HepG2 (cell line): ENCODE measurements around the gene YEATS4. TPM values are rescaled to one million over a fixed set of nuclear protein-coding genes. Genes with fewer than 3 reads are reported as not detected.
A peak's percentile ranks its signal among the peaks of the same experiment; 100 is the strongest.

Experiments used
- CEBPZ ChIP-seq: IDR thresholded peaks from 2 replicates; pipeline ENCODE4 v1.6.1; 2012; ENCODE audit warnings: low read length, improper control_type of control experiment
- DNMT1 ChIP-seq: sonication (generic); formaldehyde crosslinking; IDR thresholded peaks from 2 replicates; pipeline ENCODE4 v1.5.1; 2020; ENCODE audit warnings: mild to moderate bottlenecking, missing genetic modification reagents
- DR1 ChIP-seq: sonication (generic); formaldehyde crosslinking; IDR thresholded peaks from 2 replicates; pipeline ENCODE4 v1.8.0; 2021; ENCODE audit warnings: mild to moderate bottlenecking, missing genetic modification reagents, inconsistent platforms
- KAT7 ChIP-seq: IDR thresholded peaks from 2 replicates; pipeline ENCODE4 v1.6.1; 2018; ENCODE audit warnings: borderline replicate concordance, missing compliant biosample characterization
- MAF1 ChIP-seq: sonication (generic); formaldehyde crosslinking; IDR thresholded peaks from 2 replicates; pipeline ENCODE4 v1.5.0; 2020; ENCODE audit warnings: missing genetic modification reagents, borderline replicate concordance
- ONECUT2 ChIP-seq: sonication (generic); formaldehyde crosslinking; IDR thresholded peaks from 2 replicates; pipeline ENCODE4 v1.4.0; 2020; ENCODE audit warnings: missing genetic modification reagents
- SIN3A ChIP-seq: IDR thresholded peaks from 2 replicates; pipeline ENCODE4 v1.6.1; 2011; ENCODE audit warnings: low read depth, mild to moderate bottlenecking, control low read depth, low read length, borderline replicate concordance
- TMF1 ChIP-seq: sonication (generic); formaldehyde crosslinking; IDR thresholded peaks from 2 replicates; pipeline ENCODE4 v1.8.1; 2022; ENCODE audit warnings: low read depth, missing genetic modification reagents
- ZBTB2 ChIP-seq: sonication (generic); formaldehyde crosslinking; IDR thresholded peaks from 2 replicates; pipeline ENCODE4 v1.8.0; 2022; ENCODE audit warnings: low read depth, missing genetic modification reagents
- ZNF18 ChIP-seq: sonication (generic); formaldehyde crosslinking; IDR thresholded peaks from 2 replicates; pipeline ENCODE4 v1.8.0; 2022; ENCODE audit warnings: mild to moderate bottlenecking, missing genetic modification reagents; ENCODE audit not compliant: insufficient replicate concordance
- ZNF382 ChIP-seq: sonication (generic); formaldehyde crosslinking; IDR thresholded peaks from 2 replicates; pipeline ENCODE4 v1.5.0; 2020; ENCODE audit warnings: missing genetic modification reagents, mild to moderate bottlenecking, borderline replicate concordance
- ZNF557 ChIP-seq: sonication (generic); formaldehyde crosslinking; IDR thresholded peaks from 2 replicates; pipeline ENCODE4 v1.4.0; 2020; ENCODE audit warnings: missing genetic modification reagents
- polyA plus RNA-seq, 8 experiments: library from polyadenylated mRNA; depleted of rRNA in 3 of 8; stranded (reverse) in 7 of 8; unstranded in 1 of 8; fragments of >200 nt; fragmentation: Illumina TruSeq in 4 of 8; extraction: Trizol in 4 of 8; gene quantifications; 2 replicates each; pipeline versions ENCODE4 v1.2.1 to v1.2.3, GENCODE V29; 2011 to 2016; ENCODE audit warnings: low read depth in 4 of 8, missing spikeins in 1 of 8, mixed read lengths in 1 of 8; ENCODE audit not compliant: insufficient read depth in 1 of 8
- total RNA-seq, 5 experiments: library from RNA; depleted of rRNA; stranded (reverse); fragments of >200 nt; fragmentation: Illumina TruSeq; extraction: Trizol; gene quantifications; 2 replicates each; pipeline ENCODE4 v1.2.3, GENCODE V29; 2016; ENCODE audit warnings: low read depth in 1 of 5
- TF ChIP-seq, protein P1 (sequence below): sonication (generic); formaldehyde crosslinking; IDR thresholded peaks from 2 replicates; pipeline ENCODE4 v1.4.0; 2020; ENCODE audit warnings: missing genetic modification reagents
- TF ChIP-seq, protein P2 (sequence below): sonication (generic); formaldehyde crosslinking; IDR thresholded peaks from 2 replicates; pipeline ENCODE4 v1.4.0; 2020; ENCODE audit warnings: mild to moderate bottlenecking, missing genetic modification reagents
- TF ChIP-seq, protein P3 (sequence below): sonication (generic); formaldehyde crosslinking; IDR thresholded peaks from 2 replicates; pipeline ENCODE4 v1.4.0; 2020; ENCODE audit warnings: missing genetic modification reagents

Gene YEATS4
- total and polyA plus RNA-seq, 2 of the 13 experiments (the other 11 are each of a cell fraction or from before 2014, with no cell fraction given), result 16.8 to 45.0 TPM

GRCh38 chr12:69331519-69331908 lies 28.0 kb upstream of the YEATS4 start (continued):
- TF ChIP-seq, protein P1, sequence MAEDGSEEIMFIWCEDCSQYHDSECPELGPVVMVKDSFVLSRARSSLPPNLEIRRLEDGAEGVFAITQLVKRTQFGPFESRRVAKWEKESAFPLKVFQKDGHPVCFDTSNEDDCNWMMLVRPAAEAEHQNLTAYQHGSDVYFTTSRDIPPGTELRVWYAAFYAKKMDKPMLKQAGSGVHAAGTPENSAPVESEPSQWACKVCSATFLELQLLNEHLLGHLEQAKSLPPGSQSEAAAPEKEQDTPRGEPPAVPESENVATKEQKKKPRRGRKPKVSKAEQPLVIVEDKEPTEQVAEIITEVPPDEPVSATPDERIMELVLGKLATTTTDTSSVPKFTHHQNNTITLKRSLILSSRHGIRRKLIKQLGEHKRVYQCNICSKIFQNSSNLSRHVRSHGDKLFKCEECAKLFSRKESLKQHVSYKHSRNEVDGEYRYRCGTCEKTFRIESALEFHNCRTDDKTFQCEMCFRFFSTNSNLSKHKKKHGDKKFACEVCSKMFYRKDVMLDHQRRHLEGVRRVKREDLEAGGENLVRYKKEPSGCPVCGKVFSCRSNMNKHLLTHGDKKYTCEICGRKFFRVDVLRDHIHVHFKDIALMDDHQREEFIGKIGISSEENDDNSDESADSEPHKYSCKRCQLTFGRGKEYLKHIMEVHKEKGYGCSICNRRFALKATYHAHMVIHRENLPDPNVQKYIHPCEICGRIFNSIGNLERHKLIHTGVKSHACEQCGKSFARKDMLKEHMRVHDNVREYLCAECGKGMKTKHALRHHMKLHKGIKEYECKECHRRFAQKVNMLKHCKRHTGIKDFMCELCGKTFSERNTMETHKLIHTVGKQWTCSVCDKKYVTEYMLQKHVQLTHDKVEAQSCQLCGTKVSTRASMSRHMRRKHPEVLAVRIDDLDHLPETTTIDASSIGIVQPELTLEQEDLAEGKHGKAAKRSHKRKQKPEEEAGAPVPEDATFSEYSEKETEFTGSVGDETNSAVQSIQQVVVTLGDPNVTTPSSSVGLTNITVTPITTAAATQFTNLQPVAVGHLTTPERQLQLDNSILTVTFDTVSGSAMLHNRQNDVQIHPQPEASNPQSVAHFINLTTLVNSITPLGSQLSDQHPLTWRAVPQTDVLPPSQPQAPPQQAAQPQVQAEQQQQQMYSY (CRISPR knock-in tag), result 0 out of 2 replicates have a peak, but pooled peaks have one; percentile 10
- TF ChIP-seq ZNF382 (no peak), KAT7 (peak; percentile 60; the same call in 1 of the 2 replicates), ZBTB2 (CRISPR knock-in tag) (no peak), TMF1 (CRISPR knock-in tag) (0 out of 2 replicates have a peak, but pooled peaks have one; percentile 62), DNMT1 (CRISPR knock-in tag) (no peak), CEBPZ (no peak), ZNF557 (CRISPR knock-in tag) (no peak), DR1 (CRISPR knock-in tag) (no peak), SIN3A (0 out of 2 replicates have a peak, but pooled peaks have one; percentile 4), ONECUT2 (CRISPR knock-in tag) (no peak), ZNF18 (CRISPR knock-in tag) (peak; percentile 20), MAF1 (0 out of 2 replicates have a peak, but pooled peaks have one; percentile 23)
- TF ChIP-seq, protein P2, sequence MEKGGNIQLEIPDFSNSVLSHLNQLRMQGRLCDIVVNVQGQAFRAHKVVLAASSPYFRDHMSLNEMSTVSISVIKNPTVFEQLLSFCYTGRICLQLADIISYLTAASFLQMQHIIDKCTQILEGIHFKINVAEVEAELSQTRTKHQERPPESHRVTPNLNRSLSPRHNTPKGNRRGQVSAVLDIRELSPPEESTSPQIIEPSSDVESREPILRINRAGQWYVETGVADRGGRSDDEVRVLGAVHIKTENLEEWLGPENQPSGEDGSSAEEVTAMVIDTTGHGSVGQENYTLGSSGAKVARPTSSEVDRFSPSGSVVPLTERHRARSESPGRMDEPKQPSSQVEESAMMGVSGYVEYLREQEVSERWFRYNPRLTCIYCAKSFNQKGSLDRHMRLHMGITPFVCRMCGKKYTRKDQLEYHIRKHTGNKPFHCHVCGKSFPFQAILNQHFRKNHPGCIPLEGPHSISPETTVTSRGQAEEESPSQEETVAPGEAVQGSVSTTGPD (CRISPR knock-in tag), result peak; percentile 33; the same call in 1 of the 2 replicates
- TF ChIP-seq, protein P3, sequence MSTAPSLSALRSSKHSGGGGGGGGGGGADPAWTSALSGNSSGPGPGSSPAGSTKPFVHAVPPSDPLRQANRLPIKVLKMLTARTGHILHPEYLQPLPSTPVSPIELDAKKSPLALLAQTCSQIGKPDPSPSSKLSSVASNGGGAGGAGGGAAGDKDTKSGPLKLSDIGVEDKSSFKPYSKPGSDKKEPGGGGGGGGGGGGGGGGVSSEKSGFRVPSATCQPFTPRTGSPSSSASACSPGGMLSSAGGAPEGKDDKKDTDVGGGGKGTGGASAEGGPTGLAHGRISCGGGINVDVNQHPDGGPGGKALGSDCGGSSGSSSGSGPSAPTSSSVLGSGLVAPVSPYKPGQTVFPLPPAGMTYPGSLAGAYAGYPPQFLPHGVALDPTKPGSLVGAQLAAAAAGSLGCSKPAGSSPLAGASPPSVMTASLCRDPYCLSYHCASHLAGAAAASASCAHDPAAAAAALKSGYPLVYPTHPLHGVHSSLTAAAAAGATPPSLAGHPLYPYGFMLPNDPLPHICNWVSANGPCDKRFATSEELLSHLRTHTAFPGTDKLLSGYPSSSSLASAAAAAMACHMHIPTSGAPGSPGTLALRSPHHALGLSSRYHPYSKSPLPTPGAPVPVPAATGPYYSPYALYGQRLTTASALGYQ (CRISPR knock-in tag), result no peak
